ENCODE results near the gene SERPINA12. TPM values are rescaled to one million over a fixed set of nuclear protein-coding genes. Genes with fewer than 3 reads are reported as not detected.

The SERPINA12 gene
- not detected for total RNA-seq

GRCh38 chr14:94509356-94509755 lies at the start of gene SERPINA12:
Gene SERPINA12, minus strand, starts transcription at chr14:94509469. Its CDS starts 11,072 bp downstream, at chr14:94498397.

GRCh38 chr14:94476023-94476422 lies 33.2 kb downstream of the SERPINA12 start, which contains the start of gene SERPINA9:
Gene SERPINA9, minus strand, starts transcription at chr14:94476197. Its CDS starts 6,357 bp downstream, at chr14:94469840.

Other genes starting within 250 kb of the SERPINA12 start
- not detected for gene SERPINA10, start 216.2 kb downstream of the SERPINA12 start, total RNA-seq
- gene SERPINA6, start 186.1 kb downstream of the SERPINA12 start, total RNA-seq: not detected
- not detected for gene SERPINA2, start 142.8 kb downstream of the SERPINA12 start, total RNA-seq
- 3.2 TPM for gene SERPINA1, start 120.9 kb downstream of the SERPINA12 start, total RNA-seq
- gene SERPINA11, start 56.7 kb downstream of the SERPINA12 start, total RNA-seq: not detected
- not detected for gene SERPINA9, start 33.3 kb downstream of the SERPINA12 start, total RNA-seq
- gene SERPINA4, start 52.0 kb upstream of the SERPINA12 start, total RNA-seq: not detected
- 0.69 TPM for gene SERPINA5, start 72.0 kb upstream of the SERPINA12 start, total RNA-seq
- 2.5 TPM for gene SERPINA3, start 102.9 kb upstream of the SERPINA12 start, total RNA-seq